Measurements from ENCODE around the gene ACOXL. TPM values are rescaled to one million over a fixed set of nuclear protein-coding genes. Genes with fewer than 3 reads are reported as not detected.
"Not testable (repeated sequence)": the region's sequence is repeated elsewhere in the genome, so short reads cannot be mapped to it uniquely, and the experiment has no call there.

The ACOXL gene
- 0.10 TPM for total RNA-seq

- Histone ChIP-seq H3K4me3 (ENCODE audit: low read length) (peak within 1 kb of the TSS; percentile 18), H3K27me3 (ENCODE audit: insufficient read depth, low read length) (peaks cover 64% of the 10 kb centered on the region), H3K9me3 (ENCODE audit: low read depth, low read length) (no peaks in the 10 kb centered on the region), H3K4me1 (ENCODE audit: insufficient read depth, low read length) (peaks cover 9% of the 10 kb centered on the region)
Observed at GRCh38 chr2:110732422-110733413, at the start of gene ACOXL. Gene ACOXL, plus strand, starts transcription at chr2:110732573. Its CDS starts 35,817 bp downstream, at chr2:110768390.

- Histone ChIP-seq H3K9me3 (ENCODE audit: low read depth, low read length) (no peaks in the 10 kb centered on the region), H3K27me3 (ENCODE audit: insufficient read depth, low read length) (no peaks in the 10 kb centered on the region), H3K4me1 (ENCODE audit: insufficient read depth, low read length) (peaks cover 12% of the 10 kb centered on the region), H3K4me3 (ENCODE audit: low read length) (no peak overlapping the region)
Observed at GRCh38 chr2:110682872-110683271, 49.5 kb upstream of the ACOXL start.

DNA sequence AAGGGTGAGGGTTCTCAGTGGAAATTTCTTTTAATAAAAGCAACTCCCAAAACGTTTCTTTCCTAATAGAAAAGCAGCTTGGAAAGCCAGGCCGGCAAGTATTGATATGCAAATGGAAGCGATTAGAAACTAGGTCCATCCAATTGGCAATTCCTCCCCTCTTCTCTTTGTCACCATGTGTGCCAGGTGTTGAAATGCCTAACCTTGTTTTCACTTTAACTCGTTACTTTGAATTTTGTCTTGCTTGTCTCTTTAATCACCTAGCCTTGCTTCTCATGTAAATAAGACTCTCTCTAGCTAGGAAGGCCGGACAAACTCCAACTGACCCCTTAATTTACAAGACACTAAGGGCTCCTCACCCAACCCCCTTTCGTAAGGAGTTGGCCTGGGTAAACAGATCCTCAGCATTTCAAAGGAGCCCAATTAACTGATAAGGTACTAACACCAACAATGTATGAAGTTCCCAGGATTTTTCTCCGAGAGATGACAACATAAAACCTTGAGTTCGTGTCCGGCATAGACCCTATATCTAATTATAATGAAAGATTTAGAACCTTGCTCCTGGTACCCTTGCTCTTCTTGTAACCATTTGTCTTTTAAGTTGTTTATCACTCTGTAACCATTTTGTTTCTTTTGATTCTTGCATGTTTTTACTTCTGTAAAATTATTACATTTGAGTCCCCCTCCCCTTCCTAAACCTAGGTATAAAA is 44.4 kb upstream of the ACOXL start:
- H3K4me1 ChIP-seq (ENCODE audit: insufficient read depth, low read length); H3K9me3 ChIP-seq (ENCODE audit: low read depth, low read length); H3K4me3 ChIP-seq (ENCODE audit: low read length); H3K27me3 ChIP-seq (ENCODE audit: insufficient read depth, low read length): not testable (repeated sequence)

GRCh38 chr2:110688594-110689091 is 43.7 kb upstream of the ACOXL start:
- no peak overlapping the region for H3K4me3 ChIP-seq (ENCODE audit: low read length)
- H3K4me1 ChIP-seq (ENCODE audit: insufficient read depth, low read length): no peaks in the 10 kb centered on the region
- H3K27me3 ChIP-seq (ENCODE audit: insufficient read depth, low read length): no peaks in the 10 kb centered on the region
- no peaks in the 10 kb centered on the region for H3K9me3 ChIP-seq (ENCODE audit: low read depth, low read length)

- Histone ChIP-seq H3K9me3 (ENCODE audit: low read depth, low read length) (no peaks in the 10 kb centered on the region), H3K4me1 (ENCODE audit: insufficient read depth, low read length) (peaks cover 9% of the 10 kb centered on the region), H3K4me3 (ENCODE audit: low read length) (no peak overlapping the region), H3K27me3 (ENCODE audit: insufficient read depth, low read length) (no peaks in the 10 kb centered on the region)
Observed at GRCh38 chr2:110690083-110690965, 42.0 kb upstream of the ACOXL start.

DNA sequence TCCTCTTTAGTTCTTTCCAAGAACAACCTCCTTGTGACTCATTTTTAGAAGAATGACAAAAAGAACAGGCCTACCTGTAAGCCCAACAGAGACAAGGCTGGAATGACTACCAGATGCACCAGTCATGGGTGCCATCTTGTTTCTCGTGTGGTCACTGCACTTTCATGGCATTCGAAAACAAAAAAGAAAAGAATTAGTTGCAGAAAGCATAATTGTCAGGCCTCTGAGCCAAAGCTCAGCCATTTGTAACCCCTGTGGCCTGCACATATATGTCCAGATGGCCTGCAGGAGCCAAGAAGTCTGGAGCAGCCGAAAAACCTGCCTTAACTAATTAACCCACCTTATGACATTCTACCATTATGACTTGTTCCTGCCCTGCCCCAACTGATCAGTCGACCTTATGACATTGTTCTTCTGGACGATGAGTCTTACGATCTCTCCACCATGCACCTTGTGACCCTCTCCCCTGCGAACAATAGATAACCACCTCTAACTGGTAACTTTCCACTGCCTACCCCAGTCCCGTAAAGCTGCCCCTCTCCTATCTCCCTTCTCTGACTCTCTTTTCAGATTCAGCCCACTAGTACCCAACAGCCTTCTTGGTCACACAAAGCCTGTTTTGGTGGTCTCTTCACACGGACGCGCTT is 40.6 kb upstream of the ACOXL start:
- Histone ChIP-seq H3K9me3 (ENCODE audit: low read depth, low read length) (no peaks in the 10 kb centered on the region), H3K4me1 (ENCODE audit: insufficient read depth, low read length) (peaks cover 9% of the 10 kb centered on the region), H3K4me3 (ENCODE audit: low read length) (no peak overlapping the region), H3K27me3 (ENCODE audit: insufficient read depth, low read length) (no peaks in the 10 kb centered on the region)

- H3K4me1 ChIP-seq (ENCODE audit: insufficient read depth, low read length); H3K4me3 ChIP-seq (ENCODE audit: low read length): not testable (repeated sequence)
Observed at GRCh38 chr2:110695146-110695898, 37.1 kb upstream of the ACOXL start.

DNA sequence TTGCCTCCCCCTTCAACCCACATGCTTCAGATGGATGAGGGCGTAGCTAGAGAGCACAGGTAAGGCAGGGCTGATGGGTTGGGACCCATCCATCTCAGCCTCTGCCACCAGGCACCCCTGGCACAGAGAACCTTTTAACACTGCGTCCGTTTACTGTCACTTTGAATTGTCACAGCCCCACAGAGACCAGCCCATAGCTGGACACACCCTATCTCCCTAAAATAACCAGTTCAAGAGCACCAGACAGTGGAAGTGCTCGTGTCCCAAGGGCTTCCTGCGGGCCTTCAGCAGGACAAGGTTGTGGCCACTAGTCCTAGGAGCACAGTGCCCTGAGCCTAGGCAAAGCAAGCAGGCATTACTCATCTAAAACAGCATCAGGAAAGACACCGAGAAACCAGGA is 34.1 kb upstream of the ACOXL start:
- not testable (repeated sequence) for H3K4me3 ChIP-seq (ENCODE audit: low read length); H3K27me3 ChIP-seq (ENCODE audit: insufficient read depth, low read length); H3K9me3 ChIP-seq (ENCODE audit: low read depth, low read length)
- peaks cover 15% of the 10 kb centered on the region for H3K4me1 ChIP-seq (ENCODE audit: insufficient read depth, low read length)

More at GRCh38 chr2:110695146-110695898, 37.1 kb upstream of the ACOXL start:
- H3K9me3 ChIP-seq (ENCODE audit: low read depth, low read length); H3K27me3 ChIP-seq (ENCODE audit: insufficient read depth, low read length): not testable (repeated sequence)

DNA sequence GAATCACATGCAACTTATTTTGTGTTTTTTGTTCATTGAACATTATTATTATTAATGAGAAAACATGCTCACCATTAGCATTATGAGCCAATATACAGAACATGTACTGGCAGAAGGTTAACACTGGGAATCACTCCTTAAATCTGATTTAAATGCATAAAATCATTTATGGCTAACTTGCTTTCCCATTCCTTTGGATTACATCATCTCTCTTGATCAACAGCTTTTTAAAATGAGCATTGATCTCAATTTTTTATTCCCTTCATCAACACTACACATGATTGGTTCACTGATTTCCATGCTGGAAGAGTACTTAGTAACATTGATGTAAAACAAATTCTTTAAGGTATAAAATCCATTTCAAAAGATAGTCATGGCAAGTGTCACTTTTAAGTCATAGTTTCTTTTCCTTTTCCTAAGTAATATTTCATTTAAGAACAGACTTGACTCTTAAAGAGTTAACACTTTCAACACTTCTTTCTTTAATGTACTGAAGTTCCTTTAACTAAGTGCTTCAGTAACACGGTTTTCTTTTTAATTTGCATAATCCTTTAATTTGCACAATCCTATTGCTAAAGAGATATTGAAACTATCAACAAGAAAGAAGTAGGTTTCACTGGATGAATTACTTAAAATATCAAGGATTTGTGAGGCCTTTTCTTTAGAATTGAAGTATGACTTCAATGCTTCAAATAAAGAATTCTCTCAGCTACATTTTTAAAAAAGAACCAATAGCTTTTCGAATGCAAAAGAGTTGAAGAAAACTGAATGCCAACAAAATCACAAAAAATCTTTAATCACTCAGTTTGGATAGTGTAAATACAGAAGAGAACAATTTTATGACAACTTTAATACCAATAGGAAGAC is 29.6 kb upstream of the ACOXL start:
- Histone ChIP-seq H3K27me3 (ENCODE audit: insufficient read depth, low read length) (no peaks in the 10 kb centered on the region), H3K9me3 (ENCODE audit: low read depth, low read length) (no peaks in the 10 kb centered on the region), H3K4me1 (ENCODE audit: insufficient read depth, low read length) (peaks cover 13% of the 10 kb centered on the region), H3K4me3 (ENCODE audit: low read length) (no peak overlapping the region)

DNA sequence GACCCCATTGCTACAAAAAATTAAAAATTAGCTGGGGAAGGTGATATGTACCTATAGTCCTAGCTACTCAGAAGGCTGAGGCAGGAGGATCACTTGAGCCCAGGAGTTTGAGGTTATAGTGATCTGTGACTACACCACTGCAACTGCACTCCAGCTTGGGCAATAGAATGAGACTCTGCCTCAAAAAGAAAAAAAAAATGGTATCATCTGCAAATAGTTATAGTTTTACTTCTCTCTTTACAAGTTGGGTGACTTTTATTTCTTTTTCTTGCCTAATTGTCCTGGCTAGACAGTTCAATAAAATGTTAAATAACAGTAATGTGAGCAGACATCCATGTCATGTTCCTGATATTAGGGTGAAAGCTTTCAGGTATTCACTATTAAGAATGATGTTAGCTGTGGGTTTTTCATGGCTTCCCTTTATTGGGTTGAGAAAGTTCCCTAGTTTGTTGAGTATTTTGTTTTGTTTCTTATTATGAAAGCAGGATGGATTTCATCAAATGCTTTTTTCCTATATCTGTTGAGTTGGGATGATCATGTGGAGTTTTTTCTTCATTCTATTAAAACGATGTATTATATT is 24.9 kb upstream of the ACOXL start:
- H3K4me1 ChIP-seq (ENCODE audit: insufficient read depth, low read length): peaks cover 26% of the 10 kb centered on the region
- no peak overlapping the region for H3K4me3 ChIP-seq (ENCODE audit: low read length)
- H3K27me3 ChIP-seq (ENCODE audit: insufficient read depth, low read length): peaks cover 6% of the 10 kb centered on the region
- H3K9me3 ChIP-seq (ENCODE audit: low read depth, low read length): no peaks in the 10 kb centered on the region

GRCh38 chr2:110708455-110708854 is 23.9 kb upstream of the ACOXL start:
- no peak overlapping the region for H3K4me3 ChIP-seq (ENCODE audit: low read length)
- H3K27me3 ChIP-seq (ENCODE audit: insufficient read depth, low read length): peaks cover 6% of the 10 kb centered on the region
- peaks cover 23% of the 10 kb centered on the region for H3K4me1 ChIP-seq (ENCODE audit: insufficient read depth, low read length)
- no peaks in the 10 kb centered on the region for H3K9me3 ChIP-seq (ENCODE audit: low read depth, low read length)

DNA sequence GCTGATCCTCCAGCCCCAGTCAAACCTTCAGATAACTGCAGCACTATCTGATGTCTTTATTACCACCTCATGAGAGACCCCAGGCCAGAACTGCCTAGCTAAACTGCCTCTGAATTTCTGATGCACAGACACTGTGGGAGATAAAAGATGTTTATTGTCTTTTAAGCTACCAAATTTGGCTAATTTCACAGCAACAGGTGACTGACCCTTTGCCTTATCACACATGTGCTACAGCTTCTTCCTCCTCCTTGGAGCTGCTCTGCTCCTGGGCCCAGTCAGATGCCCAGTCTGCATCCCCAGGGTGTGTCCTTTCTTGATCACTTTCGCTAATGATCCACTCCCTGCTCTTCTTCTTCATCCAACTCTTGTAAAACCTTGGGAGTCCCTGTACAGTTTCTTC is 19.6 kb upstream of the ACOXL start:
- Histone ChIP-seq H3K27me3 (ENCODE audit: insufficient read depth, low read length) (peaks cover 6% of the 10 kb centered on the region), H3K4me3 (ENCODE audit: low read length) (no peak overlapping the region), H3K4me1 (ENCODE audit: insufficient read depth, low read length) (peaks cover 22% of the 10 kb centered on the region), H3K9me3 (ENCODE audit: low read depth, low read length) (no peaks in the 10 kb centered on the region)
